Esophagus squamous epithelium (tissue), 5 donors: Measurements from ENCODE around the gene TSPAN8. TPM values are rescaled to one million over a fixed set of nuclear protein-coding genes. Genes with fewer than 3 reads are reported as not detected.

ENCODE experiments used
- DNase-seq: peaks from one replicate; lab custom pipeline; 2025; lab: John Stamatoyannopoulos, UW
- H3K27ac ChIP-seq, 4 donors: fragments of 200-600 bp; sonication (generic); one replicate each; pipeline ENCODE4 v1.5.1; 2016 to 2019; ENCODE audit warnings: mild to moderate bottlenecking in 1 of 4
- H3K27me3 ChIP-seq, 4 donors: fragments of 200-600 bp; sonication (generic); 1 replicate in 3 of 4; 2 replicates in 1 of 4; pipeline versions ENCODE4 v1.5.1 to v1.6.0; 2017 to 2021; ENCODE audit warnings: antibody characterized with exemption in 1 of 4
- H3K36me3 ChIP-seq, 3 donors: fragments of 200-600 bp; sonication (generic); one replicate each; pipeline ENCODE4 v1.5.1; 2016 to 2019
- H3K4me1 ChIP-seq, 3 donors: fragments of 200-600 bp; sonication (generic); one replicate each; pipeline ENCODE4 v1.5.1; 2017 to 2019
- H3K4me3 ChIP-seq, 4 donors: fragments of 200-600 bp; sonication (generic); 1 replicate in 3 of 4; 2 replicates in 1 of 4; pipeline ENCODE4 v1.5.1; 2016 to 2019; ENCODE audit warnings: mild to moderate bottlenecking in 2 of 4, moderate library complexity in 1 of 4
- H3K9me3 ChIP-seq, 3 donors: fragments of 200-600 bp; sonication (generic); one replicate each; pipeline ENCODE4 v1.5.1; 2016 to 2019
- CTCF ChIP-seq, 6 experiments: fragments of 450-650 bp in 4 of 6; fragments of 200-600 bp in 2 of 6; sonication (generic) in 2 of 6; IDR thresholded peaks; one replicate each; pipeline ENCODE4 v1.5.1; 2016 to 2019; ENCODE audit warnings: antibody characterized with exemption in 6 of 6, mild to moderate bottlenecking in 4 of 6, moderate library complexity in 4 of 6
- POLR2A ChIP-seq, 4 donors: fragments of 450-650 bp; IDR thresholded peaks; one replicate each; pipeline ENCODE4 v1.6.1; 2017; ENCODE audit warnings: antibody characterized with exemption in 4 of 4, mild to moderate bottlenecking in 4 of 4, moderate library complexity in 3 of 4
- WGBS, 2 donors: methylation state at CpG; one replicate each; pipeline ENCODE4 v1.1.5; 2018; 5-methylcytosine and 5-hydroxymethylcytosine counted together
- intact Hi-C: fragments of 100-400 bp; cut with DNase I; formaldehyde crosslinking; loops from one replicate; pipeline ENCODE4 v1.15.0; 2022
- total RNA-seq, 4 donors: library from RNA; depleted of rRNA; stranded (reverse); fragments of >200 nt; gene quantifications; one replicate each; pipeline ENCODE4 v1.1.0, GENCODE V29; 2016
- donor health status: DM: yes; HTN: yes; CAD: no.

The TSPAN8 gene
- total RNA-seq, 4 donors from 2014 or later, result 2.2 to 3.4 TPM; not detected in 2

GRCh38 chr12:71186571-71187288, 28.9 kb upstream of the TSPAN8 start:
- Histone ChIP-seq H3K27ac (no peak overlapping the region), H3K4me1 (no peaks in the 10 kb centered on the region), H3K9me3 (no peaks in the 10 kb centered on the region), H3K27me3 (no peaks in the 10 kb centered on the region), H3K4me3 (no peak overlapping the region), H3K36me3 (no peaks in the 10 kb centered on the region)
- TF ChIP-seq POLR2A (IDR thresholded peaks at IDR 0.05), result no peak
- TF ChIP-seq CTCF (IDR thresholded peaks at IDR 0.05), result no peak
- intact Hi-C loops, result no loop called here
- DNase-seq, result no peak
- 37 to 40% methylated on average over 3 to 4 of the region's 5 CpGs for WGBS, 2 donors

- no peaks in the 10 kb centered on the region for H3K27me3 ChIP-seq
- H3K4me1 ChIP-seq, result no peaks in the 10 kb centered on the region
- H3K27ac ChIP-seq, result no peak overlapping the region
- no peaks in the 10 kb centered on the region for H3K36me3 ChIP-seq
- H3K4me3 ChIP-seq, result no peak overlapping the region
- no peaks in the 10 kb centered on the region for H3K9me3 ChIP-seq
- TF ChIP-seq CTCF (IDR thresholded peaks at IDR 0.05), result no peak
- no peak for TF ChIP-seq POLR2A (IDR thresholded peaks at IDR 0.05)
- no peak for DNase-seq
- intact Hi-C loops, result no loop called here
Measured at GRCh38 chr12:71183846-71184245, 26.0 kb upstream of the TSPAN8 start.

GRCh38 chr12:71183018-71183417, 25.2 kb upstream of the TSPAN8 start:
- no peak for DNase-seq
- no peaks in the 10 kb centered on the region for H3K36me3 ChIP-seq
- no peak overlapping the region for H3K4me3 ChIP-seq
- H3K27ac ChIP-seq, result no peak overlapping the region
- H3K4me1 ChIP-seq, result no peaks in the 10 kb centered on the region
- no peak for TF ChIP-seq POLR2A (IDR thresholded peaks at IDR 0.05)
- TF ChIP-seq CTCF (IDR thresholded peaks at IDR 0.05), result no peak
- intact Hi-C loops, result no loop called here
- 5 to 17% methylated on average over 1 of the region's 1 CpG for WGBS, 2 donors
- no peaks in the 10 kb centered on the region for H3K9me3 ChIP-seq
- H3K27me3 ChIP-seq, result no peaks in the 10 kb centered on the region

GRCh38 chr12:71178162-71178561, 20.4 kb upstream of the TSPAN8 start:
- no peak overlapping the region for H3K27ac ChIP-seq
- no peaks in the 10 kb centered on the region for H3K9me3 ChIP-seq
- no peak for DNase-seq
- no peaks in the 10 kb centered on the region for H3K36me3 ChIP-seq
- H3K4me1 ChIP-seq, result no peaks in the 10 kb centered on the region
- TF ChIP-seq POLR2A (IDR thresholded peaks at IDR 0.05), result no peak
- TF ChIP-seq CTCF (IDR thresholded peaks at IDR 0.05), result no peak
- no peak overlapping the region for H3K4me3 ChIP-seq
- intact Hi-C loops, result no loop called here
- no peaks in the 10 kb centered on the region for H3K27me3 ChIP-seq

- H3K9me3 ChIP-seq, result no peaks in the 10 kb centered on the region
- H3K36me3 ChIP-seq, result no peaks in the 10 kb centered on the region
- DNase-seq, result no peak
- TF ChIP-seq POLR2A (IDR thresholded peaks at IDR 0.05), result no peak
- no peak for TF ChIP-seq CTCF (IDR thresholded peaks at IDR 0.05)
- intact Hi-C loops, result no loop called here
- no peaks in the 10 kb centered on the region for H3K27me3 ChIP-seq
- no peaks in the 10 kb centered on the region for H3K4me1 ChIP-seq
- no peak overlapping the region for H3K27ac ChIP-seq
- H3K4me3 ChIP-seq, result no peak overlapping the region
Measured at GRCh38 chr12:71174825-71175224, 17.0 kb upstream of the TSPAN8 start.
